LNCAP (cell line): ENCODE results near the gene MIDN.

Experiments used
- CTCF ChIP-seq: fragments of 450-650 bp; IDR thresholded peaks from 2 replicates; pipeline ENCODE4 v1.5.1; 2017; ENCODE audit warnings: mild to moderate bottlenecking

Gene MIDN

GRCh38 chr19:1264801-1265614 is 16.6 kb downstream of the MIDN start:
- no peak for TF ChIP-seq CTCF

- no peak for TF ChIP-seq CTCF
These were observed 17.3 kb downstream of the MIDN start for GRCh38 chr19:1265615-1266128.

GRCh38 chr19:1266129-1266915 is 17.9 kb downstream of the MIDN start:
- no peak for TF ChIP-seq CTCF

GRCh38 chr19:1266916-1267476 is 18.6 kb downstream of the MIDN start:
- peak; percentile 98 for TF ChIP-seq CTCF

GRCh38 chr19:1267477-1268225 is 19.3 kb downstream of the MIDN start:
- no peak for TF ChIP-seq CTCF

GRCh38 chr19:1268226-1269064 is 20.1 kb downstream of the MIDN start:
- no peak for TF ChIP-seq CTCF
